HG02623 (cell line): ENCODE data around the gene ESPN.
"Not testable (repeated sequence)": the region's sequence is repeated elsewhere in the genome, so short reads cannot be mapped to it uniquely, and the experiment has no call there.

Experiments used
- ATAC-seq: cut with Tn5 transposase; IDR thresholded peaks from one replicate; pipeline ENCODE4 v1.9.1; 2021; ENCODE audit warnings: moderate library complexity; ENCODE audit not compliant: unreplicated experiment

The ESPN gene, protein sequence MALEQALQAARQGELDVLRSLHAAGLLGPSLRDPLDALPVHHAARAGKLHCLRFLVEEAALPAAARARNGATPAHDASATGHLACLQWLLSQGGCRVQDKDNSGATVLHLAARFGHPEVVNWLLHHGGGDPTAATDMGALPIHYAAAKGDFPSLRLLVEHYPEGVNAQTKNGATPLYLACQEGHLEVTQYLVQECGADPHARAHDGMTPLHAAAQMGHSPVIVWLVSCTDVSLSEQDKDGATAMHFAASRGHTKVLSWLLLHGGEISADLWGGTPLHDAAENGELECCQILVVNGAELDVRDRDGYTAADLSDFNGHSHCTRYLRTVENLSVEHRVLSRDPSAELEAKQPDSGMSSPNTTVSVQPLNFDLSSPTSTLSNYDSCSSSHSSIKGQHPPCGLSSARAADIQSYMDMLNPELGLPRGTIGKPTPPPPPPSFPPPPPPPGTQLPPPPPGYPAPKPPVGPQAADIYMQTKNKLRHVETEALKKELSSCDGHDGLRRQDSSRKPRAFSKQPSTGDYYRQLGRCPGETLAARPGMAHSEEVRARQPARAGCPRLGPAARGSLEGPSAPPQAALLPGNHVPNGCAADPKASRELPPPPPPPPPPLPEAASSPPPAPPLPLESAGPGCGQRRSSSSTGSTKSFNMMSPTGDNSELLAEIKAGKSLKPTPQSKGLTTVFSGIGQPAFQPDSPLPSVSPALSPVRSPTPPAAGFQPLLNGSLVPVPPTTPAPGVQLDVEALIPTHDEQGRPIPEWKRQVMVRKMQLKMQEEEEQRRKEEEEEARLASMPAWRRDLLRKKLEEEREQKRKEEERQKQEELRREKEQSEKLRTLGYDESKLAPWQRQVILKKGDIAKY

DNA sequence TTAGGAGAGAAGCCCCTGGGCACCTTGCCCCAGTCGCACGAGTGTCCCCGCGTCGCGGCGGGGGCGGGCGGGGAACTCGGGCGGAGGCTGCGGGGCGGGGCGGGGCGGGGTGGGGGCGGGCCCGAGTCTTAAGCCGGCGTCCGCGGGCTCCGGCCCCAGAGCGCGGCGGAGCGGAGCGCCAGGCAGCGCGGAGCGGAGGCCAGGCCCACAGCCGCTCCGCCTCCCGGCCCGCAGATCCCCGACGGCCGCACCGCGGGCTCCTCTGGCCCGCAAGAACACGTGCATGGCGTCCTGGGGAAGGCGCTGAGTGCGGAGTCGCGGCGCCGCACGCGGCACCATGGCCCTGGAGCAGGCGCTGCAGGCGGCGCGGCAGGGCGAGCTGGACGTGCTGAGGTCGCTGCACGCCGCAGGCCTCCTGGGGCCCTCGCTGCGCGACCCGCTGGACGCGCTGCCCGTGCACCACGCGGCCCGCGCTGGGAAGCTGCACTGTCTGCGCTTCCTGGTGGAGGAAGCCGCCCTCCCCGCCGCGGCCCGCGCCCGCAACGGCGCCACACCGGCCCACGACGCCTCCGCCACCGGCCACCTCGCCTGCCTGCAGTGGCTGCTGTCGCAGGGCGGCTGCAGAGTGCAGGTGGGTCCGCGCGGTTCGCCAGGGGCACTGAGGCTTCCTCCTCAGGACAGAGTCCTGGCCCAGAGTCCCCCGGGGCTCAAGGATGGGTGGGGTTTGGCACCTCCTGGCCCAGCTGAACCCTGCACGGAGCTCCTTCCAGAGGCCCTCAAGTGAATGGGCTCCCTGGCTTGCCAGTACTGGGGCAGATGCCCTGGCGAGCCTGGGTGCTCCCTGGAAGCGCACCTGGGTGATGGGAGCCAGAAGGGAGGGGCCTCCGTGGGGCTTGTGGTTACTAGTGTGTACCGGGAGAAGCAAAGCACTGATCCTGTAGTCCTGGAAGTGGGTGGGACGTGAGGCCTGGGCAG lies at the start of gene ESPN:
Gene ESPN, plus strand, starts transcription at position 158 of the 975 bp plus-strand sequence. Its CDS starts 180 bp downstream, at position 338.
- no peak for ATAC-seq

DNA sequence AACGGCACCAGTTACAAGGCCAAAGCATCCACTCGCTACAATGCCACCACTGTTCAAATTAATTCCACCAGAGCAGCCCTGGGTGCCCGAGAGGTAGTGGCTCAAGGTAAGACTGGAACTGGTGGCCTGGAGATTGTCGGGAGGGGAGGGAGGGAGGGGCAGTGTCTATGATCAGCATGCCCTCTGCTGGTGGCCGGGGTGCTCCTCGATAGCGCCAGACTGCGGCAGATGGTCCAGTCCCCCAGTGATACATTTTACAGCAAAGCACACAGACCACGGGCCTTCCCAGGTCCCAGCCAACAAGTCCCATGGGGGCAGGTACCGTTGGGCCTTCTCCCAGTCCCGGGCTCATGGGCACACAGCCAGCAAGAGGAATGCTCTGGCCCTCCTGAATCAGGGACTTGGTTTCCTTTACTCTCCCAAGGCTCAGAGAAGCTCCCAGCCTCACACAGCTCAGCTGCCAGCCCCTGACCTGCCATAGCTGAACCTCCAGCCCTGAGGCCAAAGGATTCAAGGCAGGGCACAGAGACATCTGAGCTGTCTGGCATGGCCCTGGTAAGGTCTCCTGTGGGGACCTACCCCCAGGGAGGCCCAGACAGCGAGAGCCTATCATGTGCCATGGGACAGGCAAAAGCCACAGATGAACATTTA lies 46.4 kb upstream of the ESPN start:
- ATAC-seq: no peak

DNA sequence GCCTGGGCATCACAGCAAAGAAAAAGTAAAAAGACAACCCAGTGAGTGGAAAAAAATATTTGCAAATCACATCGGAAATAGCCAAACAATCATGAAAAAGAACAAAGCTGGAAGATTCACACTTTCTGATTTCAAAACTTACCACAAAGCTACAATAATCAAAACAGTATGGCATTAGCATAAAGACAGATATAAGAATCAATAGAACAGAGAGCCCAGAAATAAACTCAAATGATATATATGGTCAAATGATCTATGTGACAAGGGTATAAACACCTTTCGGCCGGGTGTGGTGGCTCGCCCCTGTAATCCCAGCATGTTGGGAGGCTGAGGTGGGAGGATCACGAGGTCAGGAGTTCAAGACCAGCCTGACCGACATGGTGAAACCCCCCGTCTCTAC lies 44.5 kb upstream of the ESPN start:
- ATAC-seq: no peak

DNA sequence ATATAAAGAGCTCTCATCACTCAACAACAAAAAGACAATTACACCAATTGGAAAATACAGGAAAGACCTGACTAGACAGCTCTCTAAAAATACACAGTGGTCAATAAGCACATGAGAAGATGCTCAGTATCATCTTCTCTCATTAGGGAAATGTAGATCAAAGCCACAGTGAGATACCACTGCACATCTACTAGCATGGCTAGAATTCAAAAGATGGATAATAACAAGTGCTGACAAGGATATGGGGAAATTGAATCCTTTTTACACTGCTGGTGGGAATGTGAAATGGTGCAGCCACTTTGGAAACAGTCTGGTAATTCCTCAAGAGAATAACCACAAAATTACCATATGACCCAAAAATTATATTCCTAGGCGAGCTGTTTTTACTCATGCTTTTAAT lies 40.4 kb upstream of the ESPN start:
- ATAC-seq: no peak

DNA sequence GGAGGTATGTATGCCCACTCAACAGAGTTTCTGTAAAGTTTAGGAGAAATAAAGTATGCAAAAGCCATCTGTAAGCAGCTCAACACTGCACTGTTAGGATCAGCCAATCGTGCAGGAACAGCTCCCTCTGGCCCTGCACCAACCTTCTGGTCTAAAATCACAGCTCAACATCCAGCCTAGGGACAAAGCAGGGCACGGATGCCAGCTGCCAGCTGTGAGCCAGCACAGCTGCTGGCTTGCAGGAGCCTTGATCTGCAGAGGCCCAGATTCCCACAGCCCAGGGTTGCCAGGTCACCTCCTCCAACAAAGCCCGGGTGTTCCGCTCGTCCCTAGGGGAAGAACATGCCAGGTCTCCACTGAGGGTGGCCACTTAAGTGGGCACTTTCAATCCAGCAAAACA lies 39.6 kb upstream of the ESPN start:
- ATAC-seq: no peak

DNA sequence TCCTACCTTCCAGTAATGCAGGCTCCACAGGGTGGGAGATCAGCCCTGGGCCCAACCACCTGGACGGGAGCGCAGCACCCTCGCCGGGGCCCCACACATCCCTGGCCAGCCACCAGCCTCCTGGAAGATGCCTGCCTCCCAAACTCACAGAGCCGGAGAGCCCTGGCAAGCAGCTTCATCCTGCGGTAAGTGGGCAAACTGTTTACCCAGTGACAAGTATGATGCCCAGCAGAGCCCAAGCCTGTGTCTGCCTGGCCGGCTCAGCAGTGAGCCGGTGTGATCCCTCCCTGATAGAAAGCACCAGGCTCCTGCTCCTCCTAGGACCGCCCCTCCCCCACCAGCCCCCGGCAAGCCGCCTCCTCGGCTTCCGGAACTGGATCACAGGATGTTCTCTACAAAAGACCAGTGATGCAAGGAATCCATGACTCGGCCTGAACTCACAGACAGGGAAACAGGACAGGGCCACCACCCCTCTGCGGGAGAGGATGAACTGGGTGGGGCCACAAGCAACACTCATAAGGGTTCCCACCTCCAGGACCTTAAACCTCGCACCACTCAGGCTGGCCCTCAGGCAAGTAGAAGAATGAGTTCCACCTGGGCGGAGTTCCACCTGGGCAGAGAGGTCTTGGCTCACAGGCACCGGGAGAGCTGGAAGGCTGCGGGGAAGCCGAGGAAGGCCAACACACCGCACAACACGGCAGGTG lies 38.9 kb upstream of the ESPN start:
- ATAC-seq: no peak

DNA sequence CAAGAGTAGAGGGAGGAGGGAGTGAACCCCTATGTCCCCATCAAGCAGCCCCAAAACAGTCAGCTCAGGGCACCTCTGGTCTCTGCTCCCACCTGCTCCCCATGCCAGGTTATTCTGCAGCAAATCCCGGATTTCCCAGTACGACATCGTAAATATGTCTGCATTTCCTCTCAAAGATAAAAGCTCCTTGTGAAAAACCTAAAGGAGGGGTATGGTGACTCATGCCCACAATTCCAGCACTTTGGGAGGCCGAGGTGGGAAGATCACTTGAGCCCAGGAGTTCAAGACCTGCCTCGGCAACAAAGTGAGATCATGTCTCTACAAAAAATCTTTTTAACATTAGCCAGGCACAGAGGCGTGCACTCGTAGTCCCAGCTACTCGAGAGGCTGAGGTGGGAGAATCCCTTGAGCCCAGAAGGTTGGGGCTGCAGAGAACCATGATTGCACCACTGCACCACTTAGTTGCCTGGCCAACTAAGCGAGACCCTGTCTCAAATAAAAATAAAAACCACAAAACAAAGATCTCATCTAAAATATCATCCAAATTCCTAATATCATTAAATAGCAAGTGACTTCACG lies 38.1 kb upstream of the ESPN start:
- ATAC-seq: no peak

DNA sequence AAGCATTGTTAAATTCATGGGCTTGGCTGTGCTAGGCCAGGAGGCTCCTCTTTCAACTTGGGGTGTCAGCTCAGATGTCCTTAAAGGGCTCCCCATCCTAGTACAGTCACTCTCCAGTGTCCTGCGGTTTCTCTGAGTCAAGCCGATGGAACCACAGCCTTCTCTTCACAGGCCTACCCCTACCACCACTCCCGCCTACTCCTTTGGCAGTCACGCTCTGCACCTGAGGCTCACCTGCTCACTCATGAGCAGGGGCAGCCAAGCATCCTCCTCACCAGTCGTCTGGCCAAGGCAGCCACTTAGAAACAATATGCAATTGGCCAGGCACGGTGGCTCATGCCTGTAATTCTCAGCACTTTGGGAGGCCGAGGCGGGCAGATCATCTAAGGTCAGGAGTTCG lies 34.6 kb upstream of the ESPN start:
- no peak for ATAC-seq

DNA sequence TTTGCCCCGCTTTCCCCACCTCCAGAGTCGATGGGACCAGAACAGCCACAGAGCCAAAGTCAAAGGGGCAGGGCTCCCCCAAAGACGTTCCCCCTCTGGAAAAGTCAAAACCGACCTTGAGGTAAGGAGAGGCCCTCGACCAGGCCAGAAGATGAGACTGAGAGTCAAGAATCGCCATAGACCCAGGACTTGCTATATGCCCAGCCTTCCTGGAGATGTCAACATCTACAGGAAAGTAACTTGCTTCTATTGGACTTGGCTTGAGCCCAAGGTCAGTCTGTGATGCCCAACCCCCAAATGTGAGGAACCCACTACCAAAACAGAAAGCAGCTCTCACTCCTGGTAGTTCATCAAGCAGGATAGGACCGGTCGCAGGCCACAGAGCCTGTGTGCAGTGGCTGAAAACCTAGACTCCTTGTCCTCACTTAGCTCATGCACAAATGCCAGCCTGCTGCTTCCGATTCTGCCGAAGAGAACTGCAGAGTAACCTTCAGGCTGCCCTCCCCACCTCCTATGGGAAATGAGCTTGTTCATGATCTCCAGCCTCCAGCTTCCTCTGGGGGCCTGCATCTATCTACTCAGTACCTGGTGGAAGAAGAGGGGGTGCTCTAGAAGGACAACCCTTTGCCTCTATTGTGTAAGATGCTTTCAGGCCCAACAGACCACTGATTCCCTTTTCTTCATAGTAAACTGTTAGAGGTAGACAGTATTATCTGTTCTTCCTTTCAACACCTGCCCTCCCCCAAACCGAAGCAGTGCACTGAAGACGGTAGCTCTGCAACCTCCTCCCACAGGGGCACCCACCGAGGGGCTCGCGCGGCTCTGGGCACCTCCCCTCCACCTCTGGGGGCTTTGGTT lies 32.4 kb upstream of the ESPN start:
- no peak for ATAC-seq

DNA sequence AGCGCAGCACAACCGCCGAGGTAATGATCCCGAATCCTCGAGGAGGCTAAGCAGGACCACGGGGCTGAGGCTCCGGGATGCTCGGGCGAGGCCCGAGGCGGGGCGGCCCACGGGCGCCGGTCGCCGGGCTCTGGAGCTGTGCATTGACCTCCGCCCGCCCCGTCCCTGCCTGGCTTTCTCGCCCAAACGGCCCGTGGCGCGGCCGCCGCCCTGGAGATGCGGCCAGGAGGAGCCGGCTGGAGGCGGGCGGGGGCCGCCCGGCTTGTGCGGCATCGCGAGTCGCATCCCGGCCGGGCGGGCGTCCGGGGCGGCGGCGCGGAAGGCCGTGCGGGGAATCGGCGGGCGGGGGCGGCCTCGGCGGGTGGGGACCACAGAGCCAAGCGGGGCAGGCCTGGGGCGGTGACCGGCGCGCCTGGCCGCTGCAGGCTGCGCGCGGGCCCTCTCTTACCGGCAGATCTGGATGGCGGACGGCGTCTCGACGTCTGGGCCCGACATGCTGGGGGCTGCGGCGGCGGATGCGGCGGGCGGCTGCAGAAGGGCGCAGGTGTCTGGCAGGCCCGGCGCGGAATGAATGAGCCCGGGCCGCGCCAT lies 31.7 kb upstream of the ESPN start:
- ATAC-seq: peak; percentile 10

DNA sequence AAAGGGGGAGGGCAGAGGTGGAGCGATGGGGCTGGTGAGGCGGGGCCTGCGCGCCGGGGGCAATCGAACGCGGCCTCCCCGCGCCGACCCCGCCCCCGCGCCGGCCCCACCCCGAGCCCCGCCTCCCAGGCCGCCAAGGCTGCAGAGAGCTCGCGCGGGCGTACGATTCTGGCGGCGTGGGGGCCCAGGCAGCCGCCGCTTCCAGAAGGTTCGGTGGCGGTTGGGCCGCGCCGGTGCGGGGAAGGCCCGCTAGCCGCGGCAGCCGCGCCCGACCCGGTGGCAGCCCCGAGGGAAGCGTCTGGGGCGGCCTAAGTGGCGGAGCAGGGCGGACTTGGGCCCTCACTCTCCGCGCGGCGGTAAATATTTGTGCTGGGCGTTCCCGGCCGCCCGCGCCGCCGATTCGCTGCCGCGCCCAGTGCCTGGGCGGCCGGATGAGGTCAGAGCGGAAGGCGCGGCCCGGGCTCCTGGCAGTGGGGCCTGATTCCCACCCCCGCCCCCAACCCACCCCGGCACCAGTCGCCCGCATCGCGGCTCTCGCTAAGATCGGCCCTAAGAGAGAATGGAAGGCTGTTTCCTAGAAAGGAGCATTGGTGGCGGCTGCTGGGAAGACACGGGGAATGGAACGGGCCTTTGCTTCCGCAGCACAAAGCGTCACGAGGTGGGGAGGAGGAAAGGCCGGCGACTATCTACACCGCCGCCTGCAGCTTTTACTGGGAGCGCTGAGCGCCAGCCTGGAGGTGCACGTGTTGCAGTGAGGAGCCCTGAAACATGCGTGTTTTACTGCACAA lies 31.0 kb upstream of the ESPN start, which contains the start of gene ACOT7:
Gene ACOT7, minus strand, starts transcription at position 368 of the 788 bp plus-strand sequence. CDS start 368 bp downstream, outside the sequence.
- ATAC-seq: peak; percentile 73

DNA sequence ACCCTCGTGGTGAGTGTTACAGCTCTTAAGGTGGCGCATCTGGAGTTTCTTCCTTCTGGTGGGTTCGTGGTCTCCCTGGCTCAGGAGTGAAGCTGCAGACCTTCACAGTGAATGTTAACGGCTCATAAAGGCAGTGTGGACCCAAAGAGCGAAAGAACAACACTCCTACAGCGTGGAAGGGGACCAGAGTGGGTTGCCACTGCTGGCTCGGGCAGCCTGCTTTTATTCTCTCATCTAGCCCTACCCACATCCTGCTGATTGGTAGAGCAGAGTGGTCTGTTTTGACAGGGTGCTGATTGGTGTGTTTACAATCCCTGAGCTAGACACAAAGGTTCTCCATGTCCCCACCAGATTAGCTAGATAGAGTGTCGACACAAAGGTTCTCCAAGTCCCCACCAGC lies 29.4 kb upstream of the ESPN start:
- not testable (repeated sequence) for ATAC-seq

DNA sequence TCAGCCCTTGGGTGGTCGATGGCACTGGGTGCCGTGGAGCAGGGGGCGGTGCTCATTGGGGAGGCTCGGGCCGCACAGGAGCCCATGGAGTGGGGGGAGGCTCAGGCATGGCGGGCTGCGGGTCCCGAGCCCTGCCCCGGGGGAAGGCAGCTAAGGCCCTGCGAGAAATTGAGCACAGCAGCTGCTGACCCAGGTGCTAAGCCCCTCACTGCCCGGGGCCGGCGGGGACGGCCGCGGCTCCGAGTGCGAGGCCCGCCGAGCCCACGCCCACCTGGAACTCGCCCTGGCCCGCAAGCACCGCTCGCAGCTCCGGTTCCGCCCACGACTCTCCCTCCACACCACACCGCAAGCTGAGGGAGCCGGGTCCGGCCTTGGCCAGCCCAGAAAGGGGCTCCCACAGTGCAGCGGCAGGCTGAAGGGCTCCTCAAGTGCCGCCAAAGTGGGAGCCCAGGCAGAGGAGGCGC lies 28.8 kb upstream of the ESPN start:
- ATAC-seq: not testable (repeated sequence)

DNA sequence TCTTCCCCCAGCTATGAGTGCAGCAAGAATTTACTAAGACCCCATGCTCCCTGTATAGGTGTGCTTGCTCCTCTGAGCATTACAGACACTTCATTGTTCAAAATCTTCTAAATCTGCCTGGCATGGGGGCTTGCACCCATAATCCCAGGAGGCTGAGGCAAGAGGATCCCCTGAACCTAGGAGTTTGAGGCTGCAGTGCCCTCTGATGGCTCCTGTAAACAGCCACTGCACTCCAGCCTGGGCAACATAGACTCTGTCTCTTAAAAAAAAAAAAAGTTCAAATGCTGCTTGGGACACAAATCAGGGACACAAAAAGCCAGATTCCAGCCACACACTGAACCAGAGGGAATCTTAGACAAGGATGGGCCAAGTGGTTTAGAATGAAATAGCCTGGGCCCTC lies 27.6 kb upstream of the ESPN start:
- no peak for ATAC-seq

DNA sequence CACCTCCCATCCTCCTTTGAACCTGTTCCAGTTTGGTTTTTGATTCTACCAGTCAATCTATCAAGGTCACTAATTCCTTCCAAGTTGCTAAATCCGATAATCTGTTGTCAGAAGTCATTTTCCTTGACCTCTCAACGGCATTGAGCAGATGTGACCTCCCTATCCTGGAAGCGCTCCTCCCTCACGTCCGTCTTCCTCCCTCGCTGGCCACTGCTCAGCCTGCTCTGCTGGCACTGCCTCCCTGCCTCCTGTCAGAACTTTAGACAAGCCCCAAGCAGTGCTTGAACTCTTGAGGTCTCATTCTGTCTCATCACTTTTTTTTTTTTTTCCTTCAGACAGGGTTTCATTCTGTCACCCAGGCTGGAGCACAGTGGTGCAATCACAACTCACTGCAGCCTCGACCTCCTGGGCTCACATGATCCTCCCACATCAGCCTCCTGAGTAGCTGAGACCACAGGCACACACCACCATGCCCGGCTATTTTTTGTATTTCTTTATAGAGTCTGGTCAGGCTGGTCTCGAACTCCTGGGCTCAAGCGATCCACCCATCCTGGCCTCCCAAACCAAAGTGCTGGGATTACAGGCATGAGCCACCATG lies 26.6 kb upstream of the ESPN start:
- ATAC-seq: no peak

DNA sequence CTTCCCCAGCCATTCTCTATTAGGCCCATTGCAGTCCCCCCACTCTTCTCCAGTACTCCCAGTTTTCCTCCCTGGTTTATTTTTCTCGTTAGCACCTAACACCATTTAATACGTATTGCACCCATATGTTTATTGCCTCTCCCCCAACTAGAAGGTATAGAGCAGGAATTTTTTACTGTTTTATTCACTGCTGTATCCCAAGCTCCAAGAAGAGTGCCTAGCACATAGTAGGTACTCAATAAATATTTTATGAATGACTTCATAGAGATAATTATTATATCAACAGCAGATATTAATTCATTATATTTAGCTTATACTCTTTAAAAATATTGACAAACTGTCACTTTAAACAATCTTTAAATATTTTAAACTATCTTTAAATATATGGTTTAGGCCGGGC lies 25.3 kb upstream of the ESPN start:
- no peak for ATAC-seq

DNA sequence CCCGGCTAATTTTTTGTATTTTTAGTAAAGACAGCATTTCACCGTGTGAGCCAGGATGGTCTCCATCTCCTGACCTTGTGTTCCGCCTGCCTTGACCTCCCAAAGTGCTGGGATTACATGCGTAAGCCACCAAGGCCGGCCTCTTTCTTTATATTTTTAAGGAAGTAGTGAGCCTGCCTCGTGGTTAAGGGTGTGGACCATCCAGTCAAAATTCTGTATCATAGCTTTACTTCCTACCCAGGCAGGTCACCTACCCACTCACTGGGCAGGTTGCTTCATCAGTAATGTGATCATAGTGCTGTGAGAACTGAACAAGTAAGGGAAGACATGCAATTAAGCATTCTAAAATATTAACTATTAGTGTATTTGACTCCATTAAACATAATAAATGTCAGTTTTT lies 22.9 kb upstream of the ESPN start:
- ATAC-seq: no peak
